Activated naive CD8-positive, alpha-beta T cell treated with anti-CD3 and anti-CD28 coated beads, Interleukin-2, amount 50 U/mL, for 24 hours (primary cell): ENCODE measurements around the gene PTPRN2.

Experiments used
- ATAC-seq: fragments of 150-1000 bp; cut with Tn5 transposase; one replicate; pipeline ENCODE4 v1.10.0; 2021
- DNase-seq: peaks from one replicate; pipeline ENCODE4 v3.0.0; 2021
- H3K27ac Mint-ChIP-seq: one replicate; pipeline ENCODE4 v1.8.0; 2021; ENCODE audit warnings: mild to moderate bottlenecking, mixed read lengths
- H3K27me3 Mint-ChIP-seq: one replicate; pipeline ENCODE4 v1.8.0; 2021; ENCODE audit warnings: mixed read lengths
- H3K36me3 Mint-ChIP-seq: one replicate; pipeline ENCODE4 v1.8.0; 2021; ENCODE audit warnings: low read depth, mixed read lengths
- H3K4me1 Mint-ChIP-seq: one replicate; pipeline ENCODE4 v1.8.0; 2021; ENCODE audit warnings: mixed read lengths
- H3K4me3 Mint-ChIP-seq: one replicate; pipeline ENCODE4 v1.8.0; 2021; ENCODE audit warnings: mild to moderate bottlenecking, moderate library complexity, mixed read lengths
- H3K9me3 Mint-ChIP-seq: one replicate; pipeline ENCODE4 v1.8.0; 2021; ENCODE audit warnings: mixed read lengths

PTPRN2 gene

GRCh38 chr7:158063850-158064610, 523.6 kb downstream of the PTPRN2 start:
- no peak for DNase-seq
- Mint-ChIP-seq H3K4me3 (no peak overlapping the region), H3K27me3 (peaks cover 3% of the 10 kb centered on the region), H3K9me3 (no peaks in the 10 kb centered on the region), H3K27ac (no peak overlapping the region), H3K4me1 (no peaks in the 10 kb centered on the region), H3K36me3 (no peaks in the 10 kb centered on the region)
- ATAC-seq: no peak

- ATAC-seq: no peak
- Mint-ChIP-seq H3K4me1 (no peaks in the 10 kb centered on the region), H3K27ac (no peak overlapping the region), H3K9me3 (no peaks in the 10 kb centered on the region), H3K4me3 (no peak overlapping the region), H3K36me3 (no peaks in the 10 kb centered on the region), H3K27me3 (peaks cover 3% of the 10 kb centered on the region)
- no peak for DNase-seq
Observed at GRCh38 chr7:158062661-158063060, 525.0 kb downstream of the PTPRN2 start.

- no peak overlapping the region for H3K27ac Mint-ChIP-seq
- H3K9me3 Mint-ChIP-seq: no peaks in the 10 kb centered on the region
- H3K4me3 Mint-ChIP-seq: no peak overlapping the region
- H3K27me3 Mint-ChIP-seq: peaks cover 3% of the 10 kb centered on the region
- no peaks in the 10 kb centered on the region for H3K36me3 Mint-ChIP-seq
- no peaks in the 10 kb centered on the region for H3K4me1 Mint-ChIP-seq
- ATAC-seq: no peak
- DNase-seq: no peak
Observed at GRCh38 chr7:158061884-158062656, 525.6 kb downstream of the PTPRN2 start.

GRCh38 chr7:158061026-158061630, 526.5 kb downstream of the PTPRN2 start:
- DNase-seq (no peak), ATAC-seq (no peak)
- H3K27ac Mint-ChIP-seq: no peak overlapping the region
- H3K36me3 Mint-ChIP-seq: no peaks in the 10 kb centered on the region
- H3K4me1 Mint-ChIP-seq: no peaks in the 10 kb centered on the region
- H3K4me3 Mint-ChIP-seq: no peak overlapping the region
- H3K9me3 Mint-ChIP-seq: no peaks in the 10 kb centered on the region
- H3K27me3 Mint-ChIP-seq: peaks cover 3% of the 10 kb centered on the region

- DNase-seq: no peak
- ATAC-seq: no peak
- Mint-ChIP-seq H3K4me1 (no peaks in the 10 kb centered on the region), H3K36me3 (no peaks in the 10 kb centered on the region), H3K4me3 (no peak overlapping the region), H3K9me3 (no peaks in the 10 kb centered on the region), H3K27ac (no peak overlapping the region), H3K27me3 (peaks cover 2% of the 10 kb centered on the region)
Observed at GRCh38 chr7:158060216-158060615, 527.4 kb downstream of the PTPRN2 start.

GRCh38 chr7:158057446-158057845, 530.2 kb downstream of the PTPRN2 start:
- H3K36me3 Mint-ChIP-seq: no peaks in the 10 kb centered on the region
- DNase-seq: no peak
- H3K27me3 Mint-ChIP-seq: no peaks in the 10 kb centered on the region
- no peak overlapping the region for H3K27ac Mint-ChIP-seq
- H3K4me3 Mint-ChIP-seq: no peak overlapping the region
- no peaks in the 10 kb centered on the region for H3K9me3 Mint-ChIP-seq
- no peaks in the 10 kb centered on the region for H3K4me1 Mint-ChIP-seq
- ATAC-seq: no peak

GRCh38 chr7:158056761-158057160, 530.9 kb downstream of the PTPRN2 start:
- Mint-ChIP-seq H3K27me3 (no peaks in the 10 kb centered on the region), H3K4me1 (no peaks in the 10 kb centered on the region), H3K36me3 (no peaks in the 10 kb centered on the region), H3K9me3 (no peaks in the 10 kb centered on the region), H3K4me3 (no peak overlapping the region), H3K27ac (no peak overlapping the region)
- no peak for DNase-seq
- ATAC-seq: no peak

GRCh38 chr7:158055726-158056510, 531.7 kb downstream of the PTPRN2 start:
- H3K27me3 Mint-ChIP-seq: no peaks in the 10 kb centered on the region
- no peaks in the 10 kb centered on the region for H3K9me3 Mint-ChIP-seq
- no peak overlapping the region for H3K4me3 Mint-ChIP-seq
- H3K4me1 Mint-ChIP-seq: no peaks in the 10 kb centered on the region
- no peaks in the 10 kb centered on the region for H3K36me3 Mint-ChIP-seq
- DNase-seq: no peak
- no peak for ATAC-seq
- H3K27ac Mint-ChIP-seq: no peak overlapping the region

- ATAC-seq (no peak), DNase-seq (no peak)
- H3K36me3 Mint-ChIP-seq: no peaks in the 10 kb centered on the region
- H3K9me3 Mint-ChIP-seq: no peaks in the 10 kb centered on the region
- H3K27me3 Mint-ChIP-seq: no peaks in the 10 kb centered on the region
- H3K27ac Mint-ChIP-seq: no peak overlapping the region
- H3K4me1 Mint-ChIP-seq: no peaks in the 10 kb centered on the region
- H3K4me3 Mint-ChIP-seq: no peak overlapping the region
Observed at GRCh38 chr7:158054611-158055010, 533.0 kb downstream of the PTPRN2 start.

GRCh38 chr7:158054081-158054480, 533.5 kb downstream of the PTPRN2 start:
- Mint-ChIP-seq H3K4me3 (no peak overlapping the region), H3K9me3 (no peaks in the 10 kb centered on the region), H3K27me3 (no peaks in the 10 kb centered on the region), H3K4me1 (no peaks in the 10 kb centered on the region), H3K36me3 (no peaks in the 10 kb centered on the region), H3K27ac (no peak overlapping the region)
- no peak for DNase-seq
- no peak for ATAC-seq

- no peaks in the 10 kb centered on the region for H3K36me3 Mint-ChIP-seq
- H3K27me3 Mint-ChIP-seq: no peaks in the 10 kb centered on the region
- H3K27ac Mint-ChIP-seq: no peak overlapping the region
- ATAC-seq (no peak), DNase-seq (no peak)
- H3K4me3 Mint-ChIP-seq: no peak overlapping the region
- H3K9me3 Mint-ChIP-seq: no peaks in the 10 kb centered on the region
- no peaks in the 10 kb centered on the region for H3K4me1 Mint-ChIP-seq
Observed at GRCh38 chr7:158053183-158053915, 534.3 kb downstream of the PTPRN2 start.

GRCh38 chr7:158052381-158053060, 535.1 kb downstream of the PTPRN2 start:
- Mint-ChIP-seq H3K9me3 (no peaks in the 10 kb centered on the region), H3K4me1 (no peaks in the 10 kb centered on the region), H3K36me3 (no peaks in the 10 kb centered on the region), H3K27me3 (no peaks in the 10 kb centered on the region), H3K4me3 (no peak overlapping the region), H3K27ac (no peak overlapping the region)
- DNase-seq (no peak), ATAC-seq (no peak)

GRCh38 chr7:158051776-158052175, 535.8 kb downstream of the PTPRN2 start:
- ATAC-seq (no peak), DNase-seq (no peak)
- Mint-ChIP-seq H3K27me3 (no peaks in the 10 kb centered on the region), H3K36me3 (no peaks in the 10 kb centered on the region), H3K4me3 (no peak overlapping the region), H3K27ac (no peak overlapping the region), H3K9me3 (no peaks in the 10 kb centered on the region), H3K4me1 (no peaks in the 10 kb centered on the region)
